ENCODE data around the gene APCDD1L. TPM values are rescaled to one million over a fixed set of nuclear protein-coding genes. Genes with fewer than 3 reads are reported as not detected.

Gene APCDD1L
- total and polyA plus RNA-seq, 2 of the 8 experiments (the other 6 are each of a cell fraction or from before 2014, with no cell fraction given), result 0.83 to 3.1 TPM

GRCh38 chr20:58418949-58419748 lies 96.0 kb downstream of the APCDD1L start:
- Histone ChIP-seq H3K27me3 (replicated peaks in 1 of 4; ENCODE audit: control insufficient read depth in 3 of 4, extremely low read depth in 1 of 4, insufficient read depth in 3 of 4, low read length in 3 of 4) (no peaks in the 10 kb centered on the region), H2AFZ (ENCODE audit: low read length) (no peak overlapping the region), H2BK120ac (replicated peaks; ENCODE audit: low read depth, low read length) (no peak overlapping the region), H3K36me3 (ENCODE audit: control insufficient read depth in 2 of 4, insufficient read depth in 4 of 4, low read length in 3 of 4) (peaks cover 0 to 11% (median 0%) of the 10 kb centered on the region in 4 experiments; a peak in 2 of 8 replicates), H4K5ac (ENCODE audit: insufficient read length, low read depth, low read length) (no peak overlapping the region), H3K18ac (ENCODE audit: extremely low read depth, low read length) (no peak overlapping the region), H2AK5ac (ENCODE audit: low read depth, low read length) (no peak overlapping the region), H3K23ac (ENCODE audit: insufficient read length) (no peak overlapping the region), H3K4ac (replicated peaks; ENCODE audit: insufficient read length, low read depth, low read length) (no peak overlapping the region), H3K14ac (ENCODE audit: insufficient read length) (no peak overlapping the region), H2BK15ac (ENCODE audit: low read length) (no peak overlapping the region), H2BK5ac (ENCODE audit: low read depth, low read length) (no peak overlapping the region), H2BK12ac (ENCODE audit: low read depth, low read length) (no peak overlapping the region), H4K91ac (replicated peaks; ENCODE audit: insufficient read length, low read length) (no peak overlapping the region), H3K23me2 (ENCODE audit: low read depth, low read length) (no peaks in the 10 kb centered on the region), H3K56ac (replicated peaks; ENCODE audit: insufficient read length, low read depth, low read length) (no peak overlapping the region), H3K27ac (ENCODE audit: low read depth, low read length) (no peak overlapping the region), H4K8ac (ENCODE audit: extremely low read depth, insufficient read depth, low read length) (no peak overlapping the region), H3K4me3 (ENCODE audit: extremely low read depth in 1 of 4, insufficient read depth in 2 of 4, low read depth in 3 of 4, low read length in 4 of 4) (no peak overlapping the region), H3K9ac (replicated peaks in 1 of 4; ENCODE audit: extremely low read depth in 1 of 4, low read depth in 3 of 4, low read length in 3 of 4) (no peak overlapping the region), H3K4me1 (replicated peaks in 1 of 4; ENCODE audit: control insufficient read depth in 3 of 4, insufficient read depth in 4 of 4, low read length in 3 of 4) (peaks cover 2 to 19% (median 15%) of the 10 kb centered on the region in 4 experiments; a peak in 5 of 7 replicates), H2BK20ac (ENCODE audit: low read length) (no peak overlapping the region), H3K79me1 (ENCODE audit: low read depth, low read length) (peaks cover 5% of the 10 kb centered on the region), H3K9me3 (ENCODE audit: insufficient read depth in 2 of 2, low read depth in 1 of 2, low read length in 1 of 2) (peaks cover 0 to 9% of the 10 kb centered on the region in 2 experiments; a peak in 3 of 4 replicates), H3K79me2 (ENCODE audit: control insufficient read depth in 1 of 2, insufficient read depth in 2 of 2, low read length in 2 of 2) (peaks cover 0 to 47% of the 10 kb centered on the region in 2 experiments; a peak in 2 of 4 replicates), H3K4me2 (ENCODE audit: insufficient read depth in 1 of 2, low read depth in 2 of 2, low read length in 2 of 2) (no peak overlapping the region), H4K20me1 (replicated peaks in 1 of 2; ENCODE audit: control insufficient read depth in 1 of 2, insufficient read depth in 2 of 2, low read length in 2 of 2) (peaks cover 0 to 1% of the 10 kb centered on the region in 2 experiments)
- POLR2A ChIA-PET (ENCODE audit: partially characterized antibody), result no interaction called here
- CTCF ChIA-PET (ENCODE audit: partially characterized antibody), result interaction anchor here (0.7 kb wide), 1 partner anchor 10 kb away, joined by 3 read pairs; no protein-coding TSS in a partner anchor
- FAIRE-seq (no peak), DNase-seq (ENCODE audit: low read depth in 1 of 2, low spot score in 2 of 2) (no peak)
- TF ChIP-seq HDAC6 (IDR thresholded peaks at IDR 0.05; ENCODE audit: low read depth, low read length), result no peak
- no peak for TF ChIP-seq SP4 (IDR thresholded peaks at IDR 0.05; ENCODE audit: low read length)
- no peak for TF ChIP-seq GTF2F1 (IDR thresholded peaks at IDR 0.05; ENCODE audit: borderline replicate concordance, low read depth, low read length)
- 66% methylated on average over 5 of the region's 5 CpGs; no CpG with 5 or more reads in 1 of the 2 experiments for WGBS, 2 experiments (ENCODE audit: extremely low coverage in 1 of 2, insufficient coverage in 1 of 2, insufficient read length in 1 of 2, insufficient replicate concordance in 2 of 2, low coverage in 1 of 2, low lambda C conversion rate in 2 of 2, missing lambda C conversion rate in 1 of 2)
